H1 (cell line): ENCODE data around the gene SLC22A31. TPM values are rescaled to one million over a fixed set of nuclear protein-coding genes. Genes with fewer than 3 reads are reported as not detected.

Experiments
- CTCF ChIA-PET: fragments of 300-600 bp; sonication (Branson Sonifier 250); formaldehyde crosslinking; loops from one replicate; lab custom pipeline; 2021; ENCODE audit not compliant: partially characterized antibody; lab: Charles Lee
- POLR2A ChIA-PET: fragments of 300-600 bp; sonication (Branson Sonifier 250); formaldehyde crosslinking; loops from one replicate; lab custom pipeline; 2021; ENCODE audit warnings: inconsistent platforms; ENCODE audit not compliant: partially characterized antibody; lab: Charles Lee
- DNase-seq, 2 experiments: peaks; one replicate each; pipeline versions ENCODE4 v3.0.0 to v3.0.0-alpha.2; 2010 to 2022; ENCODE audit warnings: low spot score in 2 of 2, low read depth in 1 of 2, mixed read lengths in 1 of 2
- FAIRE-seq: peaks from 2 replicates; lab custom pipeline; 2011; peaks lifted over from hg19 to GRCh38; lab: Jason Lieb, UNC
- H2AFZ ChIP-seq: 2 replicates; pipeline ENCODE4 v1.8.1; 2012; ENCODE audit warnings: low read length, inconsistent platforms
- H2AK5ac ChIP-seq: 2 replicates; pipeline ENCODE4 v1.6.1; 2013; ENCODE audit warnings: low read depth, low read length
- H2BK120ac ChIP-seq: replicated peaks from 2 replicates; pipeline ENCODE3; 2013; ENCODE audit warnings: low read depth, low read length, inconsistent platforms
- H2BK12ac ChIP-seq: 2 replicates; pipeline ENCODE4 v1.6.1; 2013; ENCODE audit warnings: low read depth, low read length
- H2BK15ac ChIP-seq: 2 replicates; pipeline ENCODE4 v1.6.1; 2013; ENCODE audit warnings: low read length
- H2BK20ac ChIP-seq: 2 replicates; pipeline ENCODE4 v1.6.1; 2013; ENCODE audit warnings: low read length
- H2BK5ac ChIP-seq: 2 replicates; pipeline ENCODE4 v1.6.1; 2013; ENCODE audit warnings: low read depth, low read length
- H3K14ac ChIP-seq: 2 replicates; pipeline ENCODE4 v1.6.1; 2013; ENCODE audit warnings: inconsistent platforms; ENCODE audit not compliant: insufficient read length
- H3K18ac ChIP-seq: 2 replicates; pipeline ENCODE4 v1.6.1; 2013; ENCODE audit warnings: low read length; ENCODE audit errors: extremely low read depth
- H3K23ac ChIP-seq: 2 replicates; pipeline ENCODE4 v1.6.1; 2013; ENCODE audit warnings: inconsistent platforms; ENCODE audit not compliant: insufficient read length
- H3K23me2 ChIP-seq: 2 replicates; pipeline ENCODE4 v1.6.1; 2013; ENCODE audit warnings: low read depth, low read length
- H3K27ac ChIP-seq: 2 replicates; pipeline ENCODE4 v1.6.1; 2011; ENCODE audit warnings: low read depth, low read length, inconsistent platforms
- H3K27me3 ChIP-seq, 4 experiments: replicated peaks in 1 of 4; 1 replicate in 1 of 4; 2 replicates in 3 of 4; pipeline versions ENCODE4 v1.6.1 to v1.8.1; 2011 to 2013; ENCODE audit warnings: low read length in 3 of 4, mild to moderate bottlenecking in 3 of 4, inconsistent platforms in 2 of 4, mixed read lengths in 2 of 4, moderate library complexity in 1 of 4; ENCODE audit not compliant: control insufficient read depth in 3 of 4, insufficient read depth in 3 of 4; ENCODE audit errors: extremely low read depth in 1 of 4
- H3K36me3 ChIP-seq, 4 experiments: 2 replicates each; pipeline versions ENCODE4 v1.6.1 to v1.8.1; 2011 to 2013; ENCODE audit warnings: mild to moderate bottlenecking in 4 of 4, low read length in 3 of 4, moderate library complexity in 2 of 4, control low read depth in 1 of 4, inconsistent platforms in 1 of 4; ENCODE audit not compliant: insufficient read depth in 4 of 4, control insufficient read depth in 2 of 4
- H3K4ac ChIP-seq: replicated peaks from 2 replicates; pipeline ENCODE3; 2013; ENCODE audit warnings: low read length, low read depth, mixed read lengths, inconsistent platforms; ENCODE audit not compliant: insufficient read length
- H3K4me1 ChIP-seq, 4 experiments: replicated peaks in 1 of 4; 1 replicate in 1 of 4; 2 replicates in 3 of 4; pipeline versions ENCODE4 v1.6.1 to v1.8.1; 2011 to 2013; ENCODE audit warnings: low read length in 3 of 4, inconsistent platforms in 2 of 4, mixed read lengths in 1 of 4; ENCODE audit not compliant: insufficient read depth in 4 of 4, control insufficient read depth in 3 of 4
- H3K4me2 ChIP-seq, 2 experiments: 2 replicates each; pipeline versions ENCODE4 v1.6.1 to v1.8.1; 2011 to 2013; ENCODE audit warnings: low read depth in 2 of 2, low read length in 2 of 2, control low read depth in 1 of 2, inconsistent platforms in 1 of 2, mild to moderate bottlenecking in 1 of 2; ENCODE audit not compliant: insufficient read depth in 1 of 2
- H3K4me3 ChIP-seq, 4 experiments: fragments of 200-600, 300-600 bp in 1 of 4; sonication (generic), shearing (Covaris generic), sonication (Bioruptor Twin) in 1 of 4; 2 replicates each; pipeline versions ENCODE4 v1.5.1 to v1.8.1; 2011 to 2016; ENCODE audit warnings: low read length in 4 of 4, low read depth in 3 of 4, control low read depth in 2 of 4, inconsistent platforms in 2 of 4, mild to moderate bottlenecking in 2 of 4, mixed read lengths in 1 of 4, moderate library complexity in 1 of 4; ENCODE audit not compliant: insufficient read depth in 2 of 4; ENCODE audit errors: extremely low read depth in 1 of 4
- H3K56ac ChIP-seq: replicated peaks from 2 replicates; pipeline ENCODE3; 2013; ENCODE audit warnings: low read depth, mild to moderate bottlenecking, mixed read lengths, low read length, inconsistent platforms; ENCODE audit not compliant: insufficient read length
- H3K79me1 ChIP-seq: 2 replicates; pipeline ENCODE4 v1.6.1; 2013; ENCODE audit warnings: low read depth, low read length, control low read depth
- H3K79me2 ChIP-seq, 2 experiments: 2 replicates each; pipeline versions ENCODE4 v1.6.1 to v1.8.1; 2012 to 2013; ENCODE audit warnings: low read length in 2 of 2, mild to moderate bottlenecking in 2 of 2, inconsistent platforms in 1 of 2; ENCODE audit not compliant: insufficient read depth in 2 of 2, control insufficient read depth in 1 of 2
- H3K9ac ChIP-seq, 4 experiments: replicated peaks in 1 of 4; 1 replicate in 1 of 4; 2 replicates in 3 of 4; pipeline versions ENCODE4 v1.6.1 to v1.8.1; 2011 to 2013; ENCODE audit warnings: low read depth in 3 of 4, low read length in 3 of 4, control low read depth in 2 of 4, mild to moderate bottlenecking in 2 of 4, moderate library complexity in 2 of 4, inconsistent platforms in 1 of 4; ENCODE audit errors: extremely low read depth in 1 of 4
- H3K9me3 ChIP-seq, 2 experiments: 2 replicates each; pipeline versions ENCODE4 v1.6.1 to v1.8.1; 2012 to 2013; ENCODE audit warnings: mild to moderate bottlenecking in 2 of 2, moderate library complexity in 2 of 2, control low read depth in 1 of 2, inconsistent platforms in 1 of 2, low read depth in 1 of 2, low read length in 1 of 2, mixed read lengths in 1 of 2; ENCODE audit not compliant: insufficient read depth in 2 of 2
- H4K20me1 ChIP-seq, 2 experiments: replicated peaks in 1 of 2; 2 replicates each; pipeline versions ENCODE3 to v1.8.1; 2011 to 2013; ENCODE audit warnings: inconsistent platforms in 2 of 2, low read length in 2 of 2, mild to moderate bottlenecking in 1 of 2; ENCODE audit not compliant: insufficient read depth in 2 of 2, control insufficient read depth in 1 of 2
- H4K5ac ChIP-seq: 2 replicates; pipeline ENCODE4 v1.6.1; 2013; ENCODE audit warnings: low read length, low read depth, mixed read lengths, inconsistent platforms; ENCODE audit not compliant: insufficient read length
- H4K8ac ChIP-seq: 2 replicates; pipeline ENCODE4 v1.8.0; 2013; ENCODE audit warnings: mild to moderate bottlenecking, moderate library complexity, low read length, inconsistent platforms; ENCODE audit not compliant: insufficient read depth; ENCODE audit errors: extremely low read depth
- H4K91ac ChIP-seq: replicated peaks from 2 replicates; pipeline ENCODE3; 2013; ENCODE audit warnings: low read length, mixed read lengths, inconsistent platforms; ENCODE audit not compliant: insufficient read length
- ASH2L ChIP-seq: fragments of 200-600, 300-600 bp; sonication (generic); IDR thresholded peaks from one replicate; pipeline ENCODE4 v1.7.1; 2017; ENCODE audit warnings: low read length
- PHF8 ChIP-seq: fragments of 200-600 bp; sonication (generic); conservative IDR thresholded peaks from 2 replicates; pipeline ENCODE4 v1.7.1; 2012; ENCODE audit warnings: low read depth, mild to moderate bottlenecking, inconsistent platforms, low read length, moderate library complexity
- RAD21 ChIP-seq, 2 experiments: IDR thresholded peaks in 1 of 2; conservative IDR thresholded peaks in 1 of 2; 2 replicates each; pipeline ENCODE4 v1.6.1; 2011; ENCODE audit warnings: low read depth in 2 of 2, low read length in 2 of 2, improper control_type of control experiment in 1 of 2, inconsistent platforms in 1 of 2, mild to moderate bottlenecking in 1 of 2, moderate library complexity in 1 of 2
- RFX5 ChIP-seq: IDR thresholded peaks from 2 replicates; pipeline ENCODE4 v1.6.1; 2011; ENCODE audit warnings: low read depth, low read length, improper control_type of control experiment, borderline replicate concordance
- SIN3A ChIP-seq, 2 experiments: IDR thresholded peaks in 1 of 2; conservative IDR thresholded peaks in 1 of 2; 2 replicates each; pipeline ENCODE4 v1.6.1; 2011 to 2012; ENCODE audit warnings: low read length in 2 of 2, improper control_type of control experiment in 1 of 2, low read depth in 1 of 2, mild to moderate bottlenecking in 1 of 2
- TBP ChIP-seq: IDR thresholded peaks from 2 replicates; pipeline ENCODE4 v1.6.1; 2011; ENCODE audit warnings: low read depth, low read length, improper control_type of control experiment
- TEAD4 ChIP-seq: IDR thresholded peaks from 2 replicates; pipeline ENCODE4 v1.6.1; 2012; ENCODE audit warnings: low read depth, low read length, inconsistent platforms, mixed read lengths
- YY1 ChIP-seq: IDR thresholded peaks from 2 replicates; pipeline ENCODE4 v1.6.1; 2011; ENCODE audit warnings: low read depth, mild to moderate bottlenecking, low read length
- WGBS, 2 experiments: shearing (Covaris generic) in 1 of 2; methylation state at CpG; one replicate each; pipeline versions ENCODE4 v1.1.6 to v1.1.7; 2013 to 2015; ENCODE audit warnings: low lambda C conversion rate in 2 of 2, mixed read lengths in 2 of 2, inconsistent platforms in 1 of 2, low coverage in 1 of 2, missing lambda C conversion rate in 1 of 2; ENCODE audit not compliant: insufficient replicate concordance in 2 of 2, insufficient coverage in 1 of 2, insufficient read length in 1 of 2; ENCODE audit errors: extremely low coverage in 1 of 2, missing lambda C conversion rate in 1 of 2; 5-methylcytosine and 5-hydroxymethylcytosine counted together
- polyA plus RNA-seq, 7 experiments: library from polyadenylated mRNA; depleted of rRNA in 3 of 7; stranded (reverse) in 5 of 7; unstranded in 2 of 7; fragments of >200 nt in 5 of 7; fragments of 200-250 nt in 2 of 7; gene quantifications; 1 replicate in 5 of 7; 2 replicates in 1 of 7; 4 replicates in 1 of 7; pipeline versions ENCODE4 v1.2.1 to v1.2.3, GENCODE V29; 2011 to 2013; ENCODE audit warnings: missing spikeins in 2 of 7, mixed read lengths in 2 of 7
- total RNA-seq: library from RNA; stranded (reverse); fragmentation: NEBNext Ultra II Directional; extraction: Animal tissue kit (Norgen Biotek cat#: 25700); gene quantifications from 2 replicates; pipeline ENCODE4 v1.2.1, GENCODE V29; 2021
- TF ChIP-seq, protein P1 (sequence below): IDR thresholded peaks from 2 replicates; pipeline ENCODE4 v1.6.1; 2011; ENCODE audit warnings: low read length, improper control_type of control experiment
- TF ChIP-seq, protein P2 (sequence below): IDR thresholded peaks from 2 replicates; pipeline ENCODE4 v1.6.1; 2011; ENCODE audit warnings: low read depth, mild to moderate bottlenecking, low read length; ENCODE audit not compliant: insufficient read depth
- TF ChIP-seq, protein P3 (sequence below): IDR thresholded peaks from 2 replicates; pipeline ENCODE4 v1.6.1; 2012; ENCODE audit warnings: inconsistent platforms

Gene SLC22A31
- total and polyA plus RNA-seq, 2 of the 8 experiments (the other 6 are each of a cell fraction or from before 2014, with no cell fraction given), result 7.7 to 10.6 TPM

DNA sequence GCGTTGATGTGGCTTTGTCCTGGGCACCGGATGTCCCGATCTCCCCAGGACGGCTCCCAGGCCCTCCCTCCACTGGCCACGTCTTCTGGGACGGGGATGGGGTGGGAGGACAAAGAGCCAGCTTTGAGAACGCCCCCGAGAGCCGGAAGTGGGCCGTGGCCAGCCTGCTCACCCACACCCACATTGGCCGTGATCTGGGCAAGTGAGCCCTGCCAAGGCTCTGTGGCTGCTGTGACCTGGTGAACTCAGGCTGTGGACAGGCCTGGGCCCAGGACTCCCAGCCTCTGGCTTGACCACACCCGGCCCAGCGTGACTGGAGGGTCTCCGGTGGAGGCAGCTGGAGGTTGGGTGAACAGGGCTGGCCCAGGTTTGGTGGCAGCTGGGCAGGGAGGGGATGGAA lies 25.5 kb downstream of the SLC22A31 start:
- no peak overlapping the region for H3K27ac ChIP-seq
- FAIRE-seq (no peak), DNase-seq (peak in 1 of 2 experiments; percentile 35)
- H2BK20ac ChIP-seq, result no peak overlapping the region
- peak overlapping the region; percentile 19; the same call in 1 of the 2 replicates for H3K18ac ChIP-seq
- H3K79me1 ChIP-seq, result no peaks in the 10 kb centered on the region
- H3K9me3 ChIP-seq, result no peaks in the 10 kb centered on the region
- no peak overlapping the region for H3K23ac ChIP-seq
- H3K56ac ChIP-seq, result no peak overlapping the region
- H3K36me3 ChIP-seq, result no peaks in the 10 kb centered on the region
- no peak overlapping the region for H2BK15ac ChIP-seq
- no peak overlapping the region for H4K91ac ChIP-seq
- H3K14ac ChIP-seq, result no peak overlapping the region
- peaks cover 5% of the 10 kb centered on the region for H3K23me2 ChIP-seq
- WGBS, 2 experiments, result 90% methylated on average over 14 of the region's 14 CpGs; no CpG with 5 or more reads in 1 of the 2 experiments
- no peak overlapping the region for H2AFZ ChIP-seq
- H3K4ac ChIP-seq, result no peak overlapping the region
- ChIA-PET CTCF (interaction anchor here (1.4 to 3.0 kb wide), 2 partner anchors 15 to 41 kb away, joined by 5 to 10 read pairs; no protein-coding TSS in a partner anchor), POLR2A (interaction anchor here (1.2 to 2.3 kb wide), 4 partner anchors 8 to 363 kb away, joined by 4 to 9 read pairs (median 5); partner anchors contain the start of gene APRT)
- peak overlapping the region; percentile 93; the same call in 1 of the 2 replicates for H2AK5ac ChIP-seq
- peaks cover 0 to 26% (median 17%) of the 10 kb centered on the region in 4 experiments; a peak in 6 of 7 replicates for H3K4me1 ChIP-seq
- H3K27me3 ChIP-seq, result peaks cover 0 to 7% (median 3%) of the 10 kb centered on the region in 4 experiments; a peak in 4 of 7 replicates
- H3K79me2 ChIP-seq, result no peaks in the 10 kb centered on the region
- no peak overlapping the region for H3K4me2 ChIP-seq
- H3K9ac ChIP-seq, result no peak overlapping the region
- H2BK120ac ChIP-seq, result peak overlapping the region; percentile 14
- H4K8ac ChIP-seq, result peak overlapping the region; percentile 25; the same call in 1 of the 2 replicates
- no peak overlapping the region for H3K4me3 ChIP-seq
- H2BK5ac ChIP-seq, result peak overlapping the region; percentile 60; the same call in 1 of the 2 replicates
- no peak overlapping the region for H4K5ac ChIP-seq
- H2BK12ac ChIP-seq, result peak overlapping the region; percentile 80; the same call in 1 of the 2 replicates
- H4K20me1 ChIP-seq, result peaks cover 0 to 3% of the 10 kb centered on the region in 2 experiments
- TF ChIP-seq TEAD4 (no peak), YY1 (no peak), TBP (no peak), SIN3A (conservative IDR thresholded peaks at IDR 0.05 in 1 of 2, IDR thresholded peaks at IDR 0.05 in 1 of 2; ENCODE audit: low read depth in 1 of 2, low read length in 2 of 2) (no peak), PHF8 (no peak), RAD21 (IDR thresholded peaks at IDR 0.05 in 1 of 2, conservative IDR thresholded peaks at IDR 0.05 in 1 of 2; ENCODE audit: low read depth in 2 of 2, low read length in 2 of 2) (no peak), RFX5 (no peak), ASH2L (no peak)
- TF ChIP-seq, protein P1, sequence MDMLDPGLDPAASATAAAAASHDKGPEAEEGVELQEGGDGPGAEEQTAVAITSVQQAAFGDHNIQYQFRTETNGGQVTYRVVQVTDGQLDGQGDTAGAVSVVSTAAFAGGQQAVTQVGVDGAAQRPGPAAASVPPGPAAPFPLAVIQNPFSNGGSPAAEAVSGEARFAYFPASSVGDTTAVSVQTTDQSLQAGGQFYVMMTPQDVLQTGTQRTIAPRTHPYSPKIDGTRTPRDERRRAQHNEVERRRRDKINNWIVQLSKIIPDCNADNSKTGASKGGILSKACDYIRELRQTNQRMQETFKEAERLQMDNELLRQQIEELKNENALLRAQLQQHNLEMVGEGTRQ, result no peak
- TF ChIP-seq, protein P2, sequence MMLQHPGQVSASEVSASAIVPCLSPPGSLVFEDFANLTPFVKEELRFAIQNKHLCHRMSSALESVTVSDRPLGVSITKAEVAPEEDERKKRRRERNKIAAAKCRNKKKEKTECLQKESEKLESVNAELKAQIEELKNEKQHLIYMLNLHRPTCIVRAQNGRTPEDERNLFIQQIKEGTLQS, result no peak
- TF ChIP-seq, protein P3, sequence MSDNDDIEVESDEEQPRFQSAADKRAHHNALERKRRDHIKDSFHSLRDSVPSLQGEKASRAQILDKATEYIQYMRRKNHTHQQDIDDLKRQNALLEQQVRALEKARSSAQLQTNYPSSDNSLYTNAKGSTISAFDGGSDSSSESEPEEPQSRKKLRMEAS, result no peak
